ENCODE measurements around the gene TNRC6A.
"Not testable (repeated sequence)": the region's sequence is repeated elsewhere in the genome, so short reads cannot be mapped to it uniquely, and the experiment has no call there.

Gene TNRC6A

GRCh38 chr16:24846548-24847357 is 117.3 kb downstream of the TNRC6A start:
- no peak for DNase-seq

- DNase-seq, result no peak
Measured at GRCh38 chr16:24847358-24847664, 117.9 kb downstream of the TNRC6A start.

GRCh38 chr16:24848065-24848464 is 118.6 kb downstream of the TNRC6A start:
- peak; percentile 67 for DNase-seq

- no peak for DNase-seq
Measured at GRCh38 chr16:24849641-24850040, 120.2 kb downstream of the TNRC6A start.

- DNase-seq, result no peak
Measured at GRCh38 chr16:24850289-24850938, 121.0 kb downstream of the TNRC6A start.

- no peak for DNase-seq
Measured at GRCh38 chr16:24851700-24852099, 122.2 kb downstream of the TNRC6A start.

- DNase-seq, result no peak
Measured at GRCh38 chr16:24852281-24852721, 122.8 kb downstream of the TNRC6A start.

GRCh38 chr16:24853169-24853824 is 123.8 kb downstream of the TNRC6A start:
- DNase-seq, result no peak

- DNase-seq, result peak; percentile 38
Measured at GRCh38 chr16:24853830-24854229, 124.4 kb downstream of the TNRC6A start.

GRCh38 chr16:24854607-24855171 is 125.2 kb downstream of the TNRC6A start:
- DNase-seq, result no peak

GRCh38 chr16:24855678-24856077 is 126.2 kb downstream of the TNRC6A start:
- DNase-seq, result no peak

- DNase-seq, result not testable (repeated sequence)
Measured at GRCh38 chr16:24856871-24857270, 127.4 kb downstream of the TNRC6A start.

- peak; percentile 61 for DNase-seq
Measured at GRCh38 chr16:24858219-24859041, 129.0 kb downstream of the TNRC6A start.

GRCh38 chr16:24861461-24861860 is 132.0 kb downstream of the TNRC6A start:
- DNase-seq, result no peak

- no peak for DNase-seq
Measured at GRCh38 chr16:24863582-24864437, 134.4 kb downstream of the TNRC6A start.

- DNase-seq, result no peak
Measured at GRCh38 chr16:24869033-24869432, 139.6 kb downstream of the TNRC6A start.

GRCh38 chr16:24871891-24872290 is 142.4 kb downstream of the TNRC6A start:
- DNase-seq, result no peak

- no peak for DNase-seq
Measured at GRCh38 chr16:24873028-24873427, 143.6 kb downstream of the TNRC6A start.

- no peak for DNase-seq
Measured at GRCh38 chr16:24875466-24875865, 146.0 kb downstream of the TNRC6A start.
